Ascending aorta (tissue), 2 donors: ENCODE data around the gene CR1. TPM values are rescaled to one million over a fixed set of nuclear protein-coding genes. Genes with fewer than 3 reads are reported as not detected.
"Not testable (repeated sequence)": the region's sequence is repeated elsewhere in the genome, so short reads cannot be mapped to it uniquely, and the experiment has no call there.

ENCODE experiments used
- DNase-seq, 2 donors: peaks; one replicate each; pipeline ENCODE4 v3.0.0-alpha.2; 2019; ENCODE audit warnings: low spot score in 2 of 2
- H3K27ac ChIP-seq, 2 donors: fragments of 200-600 bp; sonication (generic); one replicate each; pipeline ENCODE4 v1.5.1; 2016 to 2017; ENCODE audit warnings: mild to moderate bottlenecking in 1 of 2
- H3K27me3 ChIP-seq: fragments of 200-600 bp; sonication (generic); one replicate; pipeline ENCODE4 v1.5.1; 2017
- H3K36me3 ChIP-seq, 2 donors: fragments of 200-600 bp; sonication (generic); one replicate each; pipeline ENCODE4 v1.5.1; 2016
- H3K4me1 ChIP-seq, 2 donors: fragments of 200-600 bp; sonication (generic); one replicate each; pipeline ENCODE4 v1.5.1; 2016 to 2017; ENCODE audit warnings: mild to moderate bottlenecking in 1 of 2
- H3K4me3 ChIP-seq, 2 donors: fragments of 200-600 bp; sonication (generic); one replicate each; pipeline ENCODE4 v1.5.1; 2016 to 2017; ENCODE audit warnings: mild to moderate bottlenecking in 1 of 2
- H3K9me3 ChIP-seq, 2 donors: fragments of 200-600 bp; sonication (generic); one replicate each; pipeline ENCODE4 v1.5.1; 2016
- CTCF ChIP-seq, 3 experiments: fragments of 200-600 bp in 2 of 3; fragments of 450-650 bp in 1 of 3; sonication (generic) in 2 of 3; IDR thresholded peaks; one replicate each; pipeline ENCODE4 v1.5.1; 2016 to 2019; ENCODE audit warnings: antibody characterized with exemption in 3 of 3, mild to moderate bottlenecking in 1 of 3, moderate library complexity in 1 of 3
- intact Hi-C: fragments of 100-400 bp; cut with DNase I; formaldehyde crosslinking; loops from one replicate; pipeline ENCODE4 v1.15.1; 2023
- total RNA-seq: library from RNA; depleted of rRNA; stranded (reverse); fragments of >200 nt; gene quantifications from one replicate; pipeline ENCODE4 v1.1.0, GENCODE V29; 2016

CR1 gene
- total RNA-seq, 1 donor from 2014 or later = 8.4 TPM

- no peaks in the 10 kb centered on the region for H3K9me3 ChIP-seq
- no peaks in the 10 kb centered on the region for H3K27me3 ChIP-seq
- H3K4me1 ChIP-seq = no peaks in the 10 kb centered on the region
- H3K4me3 ChIP-seq = no peak overlapping the region
- no peaks in the 10 kb centered on the region for H3K36me3 ChIP-seq
- intact Hi-C loops = no loop called here
- TF ChIP-seq CTCF (IDR thresholded peaks at IDR 0.05) = no peak
- DNase-seq = no peak
- H3K27ac ChIP-seq = no peak overlapping the region
These were observed 23.8 kb downstream of the CR1 start for GRCh38 chr1:207519505-207520399.

- H3K9me3 ChIP-seq, DNase-seq, H3K4me1 ChIP-seq, intact Hi-C loops, H3K27ac ChIP-seq, H3K4me3 ChIP-seq, H3K36me3 ChIP-seq, H3K27me3 ChIP-seq: not testable (repeated sequence)
These were observed 24.7 kb downstream of the CR1 start for GRCh38 chr1:207520400-207521345.

- intact Hi-C loops = not testable (repeated sequence)
These were observed 29.3 kb downstream of the CR1 start for GRCh38 chr1:207525239-207525638.

GRCh38 chr1:207528401-207528800, 32.4 kb downstream of the CR1 start:
- H3K27me3 ChIP-seq, H3K27ac ChIP-seq, H3K4me1 ChIP-seq, H3K36me3 ChIP-seq, H3K4me3 ChIP-seq, intact Hi-C loops, H3K9me3 ChIP-seq, DNase-seq: not testable (repeated sequence)

More at GRCh38 chr1:207525239-207525638, 29.3 kb downstream of the CR1 start:
- H3K36me3 ChIP-seq, H3K4me1 ChIP-seq, H3K27ac ChIP-seq, H3K4me3 ChIP-seq, DNase-seq, H3K27me3 ChIP-seq, H3K9me3 ChIP-seq: not testable (repeated sequence)

- H3K9me3 ChIP-seq, H3K27ac ChIP-seq, intact Hi-C loops, H3K4me1 ChIP-seq, H3K4me3 ChIP-seq, H3K27me3 ChIP-seq, DNase-seq, H3K36me3 ChIP-seq: not testable (repeated sequence)
These were observed 40.3 kb downstream of the CR1 start for GRCh38 chr1:207536263-207536662.

- H3K27me3 ChIP-seq, DNase-seq, H3K4me3 ChIP-seq, H3K9me3 ChIP-seq, H3K4me1 ChIP-seq, H3K27ac ChIP-seq, intact Hi-C loops, H3K36me3 ChIP-seq: not testable (repeated sequence)
These were observed 50.9 kb downstream of the CR1 start for GRCh38 chr1:207546677-207547357.

GRCh38 chr1:207554823-207555222, 58.9 kb downstream of the CR1 start:
- intact Hi-C loops, H3K27ac ChIP-seq, H3K4me1 ChIP-seq, H3K4me3 ChIP-seq, H3K36me3 ChIP-seq, H3K27me3 ChIP-seq, H3K9me3 ChIP-seq, DNase-seq: not testable (repeated sequence)

GRCh38 chr1:207565546-207566468, 69.8 kb downstream of the CR1 start:
- Histone ChIP-seq H3K36me3 (no peaks in the 10 kb centered on the region), H3K9me3 (no peaks in the 10 kb centered on the region), H3K4me3 (no peak overlapping the region), H3K27ac (no peak overlapping the region), H3K4me1 (no peaks in the 10 kb centered on the region), H3K27me3 (no peaks in the 10 kb centered on the region)
- no peak for DNase-seq
- intact Hi-C loops = no loop called here
- peak in 1 of 3 experiments; percentile 26 for TF ChIP-seq CTCF (IDR thresholded peaks at IDR 0.05)

- H3K27me3 ChIP-seq, H3K9me3 ChIP-seq, intact Hi-C loops, H3K36me3 ChIP-seq, H3K4me3 ChIP-seq, H3K4me1 ChIP-seq, H3K27ac ChIP-seq, DNase-seq: not testable (repeated sequence)
These were observed 76.0 kb downstream of the CR1 start for GRCh38 chr1:207571926-207572325.

- H3K4me1 ChIP-seq, intact Hi-C loops, DNase-seq, H3K27ac ChIP-seq, H3K36me3 ChIP-seq, H3K4me3 ChIP-seq, H3K9me3 ChIP-seq, H3K27me3 ChIP-seq: not testable (repeated sequence)
These were observed 77.1 kb downstream of the CR1 start for GRCh38 chr1:207573074-207573473.
